Measurements from ENCODE around the gene CARS1.

Gene CARS1

DNA sequence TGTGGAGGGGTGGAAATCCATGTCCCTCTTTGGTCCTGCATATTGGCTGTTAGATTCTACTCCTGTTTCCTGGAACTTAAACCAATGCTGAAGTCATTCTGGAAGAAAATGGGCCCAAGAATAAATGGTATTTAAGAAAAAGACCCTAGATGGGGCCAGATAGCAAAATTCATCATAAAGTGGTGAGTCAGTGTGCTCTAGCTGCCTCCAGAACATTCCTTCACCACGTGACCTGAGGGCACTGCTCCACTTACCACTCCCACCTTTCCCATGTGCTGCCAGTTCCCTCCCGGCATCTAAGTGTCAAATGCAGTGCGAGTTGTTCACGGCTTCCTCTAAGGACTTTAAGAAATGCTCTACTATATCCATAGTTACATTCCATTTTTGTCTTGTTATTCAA is 34.2 kb downstream of the CARS1 start:
- peak; percentile 62 for ATAC-seq (ENCODE audit: low read depth)
- H3K36me3 ChIP-seq (ENCODE audit: low read depth): peaks cover 87% of the 10 kb centered on the region

DNA sequence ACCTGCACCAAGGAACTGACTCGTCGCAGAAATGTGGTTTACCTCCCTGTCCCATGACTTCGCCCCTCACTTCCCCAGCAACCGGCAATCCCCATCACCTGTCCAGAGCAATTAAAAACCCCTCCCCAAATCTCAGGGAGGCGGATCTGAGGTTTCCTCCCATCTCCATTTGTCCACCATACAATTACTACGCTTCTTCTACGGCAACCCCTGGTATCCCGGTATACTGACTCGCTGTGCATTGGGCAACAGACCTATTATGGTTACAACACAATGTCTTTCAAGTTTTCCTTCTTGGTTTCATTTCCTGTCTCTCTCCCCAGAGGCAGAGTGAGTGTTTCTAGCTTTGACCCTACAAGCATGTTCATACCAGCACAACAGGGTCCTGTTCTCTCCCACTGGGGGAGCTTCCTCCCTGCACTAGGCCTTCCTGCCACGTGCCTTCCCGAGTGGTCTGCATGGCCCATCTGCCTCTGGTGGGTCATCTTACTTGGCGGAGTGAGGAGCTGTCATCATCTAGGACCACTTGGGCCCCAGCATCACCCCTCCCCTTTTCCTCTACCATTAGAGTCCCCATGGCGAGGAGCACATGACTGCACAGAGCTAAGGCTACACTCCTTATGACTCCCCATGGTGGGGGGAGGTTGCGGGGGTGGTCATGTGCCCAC is 34.8 kb downstream of the CARS1 start:
- Histone ChIP-seq H3K4me1 (ENCODE audit: insufficient read depth, poor library complexity, severe bottlenecking) (peaks cover 17% of the 10 kb centered on the region), H3K4me3 (ENCODE audit: severe bottlenecking) (no peak overlapping the region), H3K27me3 (ENCODE audit: insufficient read depth, poor library complexity, severe bottlenecking) (no peaks in the 10 kb centered on the region), H3K36me3 (ENCODE audit: low read depth) (peaks cover 91% of the 10 kb centered on the region), H3K9me3 (ENCODE audit: severe bottlenecking) (no peaks in the 10 kb centered on the region), H3K27ac (ENCODE audit: poor library complexity, severe bottlenecking) (peak overlapping the region; percentile 47)
- DNase-seq (ENCODE audit: low spot score) (no peak), ATAC-seq (ENCODE audit: low read depth) (peak; percentile 54; the same call in 2 of the 3 replicates)
- TF ChIP-seq, protein P1, sequence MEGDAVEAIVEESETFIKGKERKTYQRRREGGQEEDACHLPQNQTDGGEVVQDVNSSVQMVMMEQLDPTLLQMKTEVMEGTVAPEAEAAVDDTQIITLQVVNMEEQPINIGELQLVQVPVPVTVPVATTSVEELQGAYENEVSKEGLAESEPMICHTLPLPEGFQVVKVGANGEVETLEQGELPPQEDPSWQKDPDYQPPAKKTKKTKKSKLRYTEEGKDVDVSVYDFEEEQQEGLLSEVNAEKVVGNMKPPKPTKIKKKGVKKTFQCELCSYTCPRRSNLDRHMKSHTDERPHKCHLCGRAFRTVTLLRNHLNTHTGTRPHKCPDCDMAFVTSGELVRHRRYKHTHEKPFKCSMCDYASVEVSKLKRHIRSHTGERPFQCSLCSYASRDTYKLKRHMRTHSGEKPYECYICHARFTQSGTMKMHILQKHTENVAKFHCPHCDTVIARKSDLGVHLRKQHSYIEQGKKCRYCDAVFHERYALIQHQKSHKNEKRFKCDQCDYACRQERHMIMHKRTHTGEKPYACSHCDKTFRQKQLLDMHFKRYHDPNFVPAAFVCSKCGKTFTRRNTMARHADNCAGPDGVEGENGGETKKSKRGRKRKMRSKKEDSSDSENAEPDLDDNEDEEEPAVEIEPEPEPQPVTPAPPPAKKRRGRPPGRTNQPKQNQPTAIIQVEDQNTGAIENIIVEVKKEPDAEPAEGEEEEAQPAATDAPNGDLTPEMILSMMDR (IDR thresholded peaks at IDR 0.05; ENCODE audit: poor library complexity, severe bottlenecking): no peak

More for the DNA sequence above, 34.2 kb downstream of the CARS1 start:
- Histone ChIP-seq H3K9me3 (ENCODE audit: severe bottlenecking) (no peaks in the 10 kb centered on the region), H3K27me3 (ENCODE audit: insufficient read depth, poor library complexity, severe bottlenecking) (no peaks in the 10 kb centered on the region), H3K27ac (ENCODE audit: poor library complexity, severe bottlenecking) (peak overlapping the region; percentile 47), H3K4me1 (ENCODE audit: insufficient read depth, poor library complexity, severe bottlenecking) (peaks cover 17% of the 10 kb centered on the region), H3K4me3 (ENCODE audit: severe bottlenecking) (no peak overlapping the region)
- DNase-seq (ENCODE audit: low spot score): no peak
- TF ChIP-seq, protein P1 (IDR thresholded peaks at IDR 0.05; ENCODE audit: poor library complexity, severe bottlenecking): no peak

DNA sequence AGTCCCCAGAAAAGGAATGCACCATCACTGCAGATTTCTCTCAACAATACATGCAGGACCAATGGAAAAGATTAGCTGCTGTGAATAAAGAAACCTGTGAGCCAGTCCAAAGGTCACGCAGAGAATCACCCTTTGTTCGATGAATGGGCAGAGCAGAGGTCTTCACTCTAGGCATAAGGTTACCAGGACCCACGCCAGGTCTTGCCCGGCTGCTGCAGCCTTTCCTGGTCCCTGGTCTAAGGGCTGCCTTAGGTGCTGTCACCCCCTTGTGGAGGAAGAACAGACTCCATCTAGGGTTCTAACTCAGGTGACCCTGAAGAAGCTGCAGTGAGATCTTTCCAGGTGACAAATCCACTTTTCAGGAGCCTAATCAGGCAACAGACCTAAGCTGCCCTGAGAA is 36.1 kb downstream of the CARS1 start:
- DNase-seq (ENCODE audit: low spot score): no peak

DNA sequence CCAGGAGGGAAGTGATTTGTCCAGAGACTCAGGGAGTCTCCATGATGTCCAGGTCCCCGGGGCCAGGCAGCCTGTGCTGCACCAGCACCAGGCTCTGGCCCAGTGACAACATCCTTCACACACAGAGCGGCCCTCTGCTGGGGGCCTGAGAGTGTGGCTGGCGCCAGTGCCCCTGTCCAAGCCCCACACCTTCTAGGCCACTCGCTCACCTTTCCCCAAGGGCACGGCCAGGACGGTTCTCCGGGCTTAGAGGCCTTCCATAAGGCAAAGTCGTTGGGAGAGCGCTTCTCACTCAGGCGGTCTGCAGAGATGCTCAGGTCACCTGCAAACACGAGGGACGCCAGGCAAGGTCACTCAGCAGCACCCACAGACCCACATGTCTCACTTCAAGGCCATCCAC is 37.2 kb downstream of the CARS1 start:
- Histone ChIP-seq H3K4me3 (ENCODE audit: severe bottlenecking) (no peak overlapping the region), H3K36me3 (ENCODE audit: low read depth) (peaks cover 91% of the 10 kb centered on the region), H3K27me3 (ENCODE audit: insufficient read depth, poor library complexity, severe bottlenecking) (no peaks in the 10 kb centered on the region), H3K9me3 (ENCODE audit: severe bottlenecking) (no peaks in the 10 kb centered on the region), H3K27ac (ENCODE audit: poor library complexity, severe bottlenecking) (no peak overlapping the region), H3K4me1 (ENCODE audit: insufficient read depth, poor library complexity, severe bottlenecking) (peaks cover 17% of the 10 kb centered on the region)
- TF ChIP-seq, protein P1 (IDR thresholded peaks at IDR 0.05; ENCODE audit: poor library complexity, severe bottlenecking): no peak
- ATAC-seq (ENCODE audit: low read depth) (no peak), DNase-seq (ENCODE audit: low spot score) (no peak)

More for the DNA sequence above, 36.1 kb downstream of the CARS1 start:
- ATAC-seq (ENCODE audit: low read depth): peak; percentile 68
- Histone ChIP-seq H3K4me1 (ENCODE audit: insufficient read depth, poor library complexity, severe bottlenecking) (peaks cover 17% of the 10 kb centered on the region), H3K4me3 (ENCODE audit: severe bottlenecking) (no peak overlapping the region), H3K36me3 (ENCODE audit: low read depth) (peaks cover 91% of the 10 kb centered on the region), H3K9me3 (ENCODE audit: severe bottlenecking) (no peaks in the 10 kb centered on the region), H3K27me3 (ENCODE audit: insufficient read depth, poor library complexity, severe bottlenecking) (no peaks in the 10 kb centered on the region), H3K27ac (ENCODE audit: poor library complexity, severe bottlenecking) (no peak overlapping the region)
- TF ChIP-seq, protein P1 (IDR thresholded peaks at IDR 0.05; ENCODE audit: poor library complexity, severe bottlenecking): peak; percentile 67

DNA sequence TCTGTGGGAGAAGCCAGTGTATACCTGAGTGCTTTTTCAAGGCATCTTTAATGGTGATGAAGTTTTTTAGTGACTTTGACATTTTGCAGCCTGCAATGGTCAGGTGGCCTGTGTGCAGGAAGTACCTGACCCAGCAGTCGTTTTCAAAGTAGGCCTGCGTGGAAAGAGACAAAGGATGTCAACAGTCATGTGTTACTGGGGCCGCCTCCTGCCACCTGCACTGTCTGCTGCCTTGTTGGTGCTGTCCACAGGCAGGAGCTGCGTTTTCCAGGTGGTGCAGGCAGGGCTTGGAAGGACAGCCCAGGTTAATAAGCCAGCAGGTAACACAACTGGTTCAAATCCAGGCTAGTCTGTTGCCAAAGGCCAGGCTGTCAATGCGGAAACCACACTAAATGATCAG is 38.6 kb downstream of the CARS1 start:
- peaks cover 92% of the 10 kb centered on the region for H3K36me3 ChIP-seq (ENCODE audit: low read depth)
- H3K4me1 ChIP-seq (ENCODE audit: insufficient read depth, poor library complexity, severe bottlenecking): peaks cover 15% of the 10 kb centered on the region
- H3K27ac ChIP-seq (ENCODE audit: poor library complexity, severe bottlenecking): no peak overlapping the region
- H3K4me3 ChIP-seq (ENCODE audit: severe bottlenecking): no peak overlapping the region
- no peaks in the 10 kb centered on the region for H3K27me3 ChIP-seq (ENCODE audit: insufficient read depth, poor library complexity, severe bottlenecking)
- TF ChIP-seq, protein P1 (IDR thresholded peaks at IDR 0.05; ENCODE audit: poor library complexity, severe bottlenecking): no peak
- ATAC-seq (ENCODE audit: low read depth): no peak
- H3K9me3 ChIP-seq (ENCODE audit: severe bottlenecking): no peaks in the 10 kb centered on the region
- DNase-seq (ENCODE audit: low spot score): no peak
